GM23248 (cell line): ENCODE results near the gene PRKAB2.

Experiments
- EZH2 ChIP-seq: fragments of 200-600 bp; sonication (generic); IDR thresholded peaks from 2 replicates; pipeline ENCODE4 v1.6.1; 2018; ENCODE audit warnings: antibody characterized with exemption, mild to moderate bottlenecking; ENCODE audit not compliant: insufficient read depth, poor library complexity, severe bottlenecking
- EZH2phosphoT487 ChIP-seq: fragments of 200-600 bp; sonication (generic); IDR thresholded peaks from 2 replicates; pipeline ENCODE4 v1.6.1; 2018; ENCODE audit warnings: antibody characterized with exemption, moderate library complexity, mild to moderate bottlenecking, low read depth; ENCODE audit not compliant: insufficient read depth

DNA sequence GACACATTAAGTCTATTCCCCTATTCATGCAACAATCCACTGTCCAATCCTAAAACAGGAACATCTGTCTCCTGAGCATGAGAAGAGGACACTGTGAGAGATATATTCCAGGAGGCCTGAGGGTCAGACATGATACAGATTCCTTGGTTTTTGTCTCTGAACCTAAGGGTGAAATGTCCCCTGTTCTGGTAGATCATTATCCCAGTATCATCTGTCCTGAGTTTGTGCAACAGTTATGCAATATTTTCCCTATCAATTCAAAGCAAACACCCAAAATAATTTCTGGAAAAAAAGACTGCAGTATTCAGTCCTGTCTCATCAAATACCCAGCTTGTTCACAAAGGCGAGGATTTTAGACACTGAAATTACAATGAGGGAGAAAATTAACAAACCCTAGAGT lies 61.4 kb downstream of the PRKAB2 start:
- TF ChIP-seq EZH2 (no peak), EZH2phosphoT487 (no peak)
